ENCODE measurements around the gene ITPKC.
"Not testable (repeated sequence)": the region's sequence is repeated elsewhere in the genome, so short reads cannot be mapped to it uniquely, and the experiment has no call there.

The ITPKC gene

GRCh38 chr19:40717325-40717879, 490 bp downstream of the ITPKC start:
- DNase-seq (ENCODE audit: low read depth) = no peak

- no peak for DNase-seq (ENCODE audit: low read depth)
Observed at GRCh38 chr19:40717880-40718773, 1.2 kb downstream of the ITPKC start.

- DNase-seq (ENCODE audit: low read depth) = no peak
Observed at GRCh38 chr19:40718774-40719391, 2.0 kb downstream of the ITPKC start.

GRCh38 chr19:40719414-40719894, 2.5 kb downstream of the ITPKC start:
- DNase-seq (ENCODE audit: low read depth) = no peak

GRCh38 chr19:40721140-40721486, 4.2 kb downstream of the ITPKC start:
- DNase-seq (ENCODE audit: low read depth) = no peak

- DNase-seq (ENCODE audit: low read depth) = no peak
Observed at GRCh38 chr19:40721936-40722661, 5.2 kb downstream of the ITPKC start.

- no peak for DNase-seq (ENCODE audit: low read depth)
Observed at GRCh38 chr19:40723661-40724254, 6.8 kb downstream of the ITPKC start.

- DNase-seq (ENCODE audit: low read depth) = no peak
Observed at GRCh38 chr19:40724315-40724714, 7.4 kb downstream of the ITPKC start.

- DNase-seq (ENCODE audit: low read depth) = no peak
Observed at GRCh38 chr19:40724855-40725254, 7.9 kb downstream of the ITPKC start.

GRCh38 chr19:40726279-40726678, 9.4 kb downstream of the ITPKC start:
- DNase-seq (ENCODE audit: low read depth) = no peak

- not testable (repeated sequence) for DNase-seq (ENCODE audit: low read depth)
Observed at GRCh38 chr19:40730065-40730464, 13.2 kb downstream of the ITPKC start.

- not testable (repeated sequence) for DNase-seq (ENCODE audit: low read depth)
Observed at GRCh38 chr19:40732304-40732703, 15.4 kb downstream of the ITPKC start.

- DNase-seq (ENCODE audit: low read depth) = no peak
Observed at GRCh38 chr19:40733149-40733548, 16.2 kb downstream of the ITPKC start.

- no peak for DNase-seq (ENCODE audit: low read depth)
Observed at GRCh38 chr19:40735013-40735771, 18.3 kb downstream of the ITPKC start.

GRCh38 chr19:40736661-40737060, 19.7 kb downstream of the ITPKC start:
- no peak for DNase-seq (ENCODE audit: low read depth)

GRCh38 chr19:40737102-40737644, 20.3 kb downstream of the ITPKC start:
- DNase-seq (ENCODE audit: low read depth) = no peak

GRCh38 chr19:40739030-40739839, 22.3 kb downstream of the ITPKC start:
- no peak for DNase-seq (ENCODE audit: low read depth)

- DNase-seq (ENCODE audit: low read depth) = no peak
Observed at GRCh38 chr19:40739871-40740703, 23.2 kb downstream of the ITPKC start.

GRCh38 chr19:40740747-40741146, 23.8 kb downstream of the ITPKC start:
- no peak for DNase-seq (ENCODE audit: low read depth)

Data from non-pigmented ciliary epithelial cell (primary cell).